Measurements from ENCODE around the gene BEST3. TPM values are rescaled to one million over a fixed set of nuclear protein-coding genes. Genes with fewer than 3 reads are reported as not detected.

BEST3 gene
- total and polyA plus RNA-seq, 2 donors (not counting 1 experiment from before 2014, with no cell fraction given), result not detected

DNA sequence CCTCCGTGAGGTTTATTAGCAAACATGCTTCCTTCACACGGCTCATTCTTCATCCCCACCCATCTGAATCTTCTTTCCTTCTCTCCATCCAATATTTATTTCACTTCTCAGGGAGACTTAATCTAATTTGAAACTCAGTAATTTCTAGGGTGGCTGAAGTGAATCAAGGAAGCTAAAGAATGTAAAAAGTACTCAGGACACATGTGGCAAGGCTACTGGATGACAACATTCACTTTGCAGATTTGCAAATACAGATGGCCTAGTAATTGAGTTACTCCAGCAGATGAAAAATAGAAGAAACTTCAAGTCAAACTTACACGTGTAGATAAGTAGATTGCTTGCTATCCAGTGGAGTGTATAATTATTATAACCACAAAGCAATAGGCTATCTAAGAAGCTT lies 15.4 kb upstream of the BEST3 start:
- Mint-ChIP-seq H3K4me1 (no peaks in the 10 kb centered on the region), H3K27me3 (peaks cover 25% of the 10 kb centered on the region), H3K4me3 (no peak overlapping the region), H3K27ac (no peak overlapping the region), H3K9me3 (ENCODE audit: insufficient read depth) (no peaks in the 10 kb centered on the region)
- intact Hi-C loops (cut with micrococcal nuclease), result no loop called here
- Histone ChIP-seq H2AFZ (ENCODE audit: insufficient read depth, low read depth, low read length, poor library complexity, severe bottlenecking) (no peak overlapping the region), H4K20me1 (ENCODE audit: control insufficient read depth, insufficient read depth, low read length, poor library complexity, severe bottlenecking) (no peaks in the 10 kb centered on the region), H3K79me2 (ENCODE audit: control insufficient read depth, insufficient read depth, low read length) (no peaks in the 10 kb centered on the region), H3K27ac (ENCODE audit: low read length in 2 of 2) (no peak overlapping the region), H3K4me3 (ENCODE audit: control extremely low read depth in 1 of 5, extremely low read depth in 1 of 5, insufficient read depth in 1 of 5, low read depth in 2 of 5, low read length in 4 of 5) (no peak overlapping the region), H3K9ac (ENCODE audit: low read length) (no peak overlapping the region), H3K27me3 (replicated peaks in 1 of 4; ENCODE audit: control extremely low read depth in 1 of 4, control insufficient read depth in 3 of 4, insufficient read depth in 4 of 4, low read length in 3 of 4) (no peaks in the 10 kb centered on the region), H3K4me2 (replicated peaks; ENCODE audit: low read depth, low read length, poor library complexity, severe bottlenecking) (no peak overlapping the region), H3K4me1 (ENCODE audit: control insufficient read depth in 2 of 2, insufficient read depth in 2 of 2, low read length in 2 of 2) (no peaks in the 10 kb centered on the region), H3K9me3 (ENCODE audit: control extremely low read depth in 1 of 3, control insufficient read depth in 2 of 3, insufficient read depth in 1 of 3, low read length in 2 of 3) (no peaks in the 10 kb centered on the region), H3K36me3 (replicated peaks in 1 of 2; ENCODE audit: control extremely low read depth in 1 of 2, control insufficient read depth in 1 of 2, extremely low read depth in 1 of 2, insufficient read depth in 2 of 2, low read length in 1 of 2) (no peaks in the 10 kb centered on the region)
- no CpG with 5 or more reads among the region's 3 CpGs for WGBS (ENCODE audit: insufficient coverage)
- ATAC-seq (ENCODE audit: low read depth) (no peak), DNase-seq (no peak)
- ChIA-PET CTCF (no interaction called here), POLR2A (no interaction called here)
- TF ChIP-seq EZH2 (IDR thresholded peaks at IDR 0.05; ENCODE audit: borderline replicate concordance, insufficient read depth, low read depth, low read length, poor library complexity, severe bottlenecking), result no peak

DNA sequence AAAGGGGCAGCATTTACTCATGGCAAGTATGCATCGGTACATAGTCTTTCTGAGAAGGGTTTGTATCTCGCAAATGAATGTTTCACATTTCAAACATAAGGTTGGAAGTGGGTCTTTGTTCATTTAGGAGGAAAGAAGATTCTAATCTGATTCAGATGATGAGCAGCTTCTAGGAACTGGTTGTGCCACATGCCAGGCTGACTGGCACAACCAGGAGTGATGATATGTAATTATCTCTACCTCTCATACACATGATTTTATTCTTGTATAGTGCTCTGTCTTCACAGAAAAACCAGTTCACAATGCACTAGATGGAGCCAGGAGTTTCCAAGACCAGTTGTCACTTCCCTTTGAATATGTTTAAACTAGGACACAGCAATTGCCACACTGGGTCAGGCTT lies 13.7 kb upstream of the BEST3 start:
- H3K9me3 ChIP-seq (ENCODE audit: control extremely low read depth in 1 of 3, control insufficient read depth in 2 of 3, insufficient read depth in 1 of 3, low read length in 2 of 3), result peaks cover 0 to 2% (median 1%) of the 10 kb centered on the region in 3 donors
- peaks cover 0 to 5% (median 0%) of the 10 kb centered on the region in 4 experiments for H3K27me3 ChIP-seq (replicated peaks in 1 of 4; ENCODE audit: control extremely low read depth in 1 of 4, control insufficient read depth in 3 of 4, insufficient read depth in 4 of 4, low read length in 3 of 4)
- Mint-ChIP-seq H3K4me3 (no peak overlapping the region), H3K27me3 (peaks cover 25% of the 10 kb centered on the region), H3K4me1 (no peaks in the 10 kb centered on the region), H3K27ac (no peak overlapping the region), H3K9me3 (ENCODE audit: insufficient read depth) (no peaks in the 10 kb centered on the region)
- POLR2A ChIA-PET, result no interaction called here
- H2AFZ ChIP-seq (ENCODE audit: insufficient read depth, low read depth, low read length, poor library complexity, severe bottlenecking), result no peak overlapping the region
- TF ChIP-seq, protein P1, sequence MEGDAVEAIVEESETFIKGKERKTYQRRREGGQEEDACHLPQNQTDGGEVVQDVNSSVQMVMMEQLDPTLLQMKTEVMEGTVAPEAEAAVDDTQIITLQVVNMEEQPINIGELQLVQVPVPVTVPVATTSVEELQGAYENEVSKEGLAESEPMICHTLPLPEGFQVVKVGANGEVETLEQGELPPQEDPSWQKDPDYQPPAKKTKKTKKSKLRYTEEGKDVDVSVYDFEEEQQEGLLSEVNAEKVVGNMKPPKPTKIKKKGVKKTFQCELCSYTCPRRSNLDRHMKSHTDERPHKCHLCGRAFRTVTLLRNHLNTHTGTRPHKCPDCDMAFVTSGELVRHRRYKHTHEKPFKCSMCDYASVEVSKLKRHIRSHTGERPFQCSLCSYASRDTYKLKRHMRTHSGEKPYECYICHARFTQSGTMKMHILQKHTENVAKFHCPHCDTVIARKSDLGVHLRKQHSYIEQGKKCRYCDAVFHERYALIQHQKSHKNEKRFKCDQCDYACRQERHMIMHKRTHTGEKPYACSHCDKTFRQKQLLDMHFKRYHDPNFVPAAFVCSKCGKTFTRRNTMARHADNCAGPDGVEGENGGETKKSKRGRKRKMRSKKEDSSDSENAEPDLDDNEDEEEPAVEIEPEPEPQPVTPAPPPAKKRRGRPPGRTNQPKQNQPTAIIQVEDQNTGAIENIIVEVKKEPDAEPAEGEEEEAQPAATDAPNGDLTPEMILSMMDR (IDR thresholded peaks at IDR 0.05), result no peak
- TF ChIP-seq EZH2 (IDR thresholded peaks at IDR 0.05; ENCODE audit: borderline replicate concordance, insufficient read depth, low read depth, low read length, poor library complexity, severe bottlenecking), result no peak
- no peak overlapping the region for H3K9ac ChIP-seq (ENCODE audit: low read length)
- no peak for DNase-seq
- no peaks in the 10 kb centered on the region for H3K4me1 ChIP-seq (ENCODE audit: control insufficient read depth in 2 of 2, insufficient read depth in 2 of 2, low read length in 2 of 2)
- H3K27ac ChIP-seq (ENCODE audit: low read length in 2 of 2), result no peak overlapping the region
- intact Hi-C loops (cut with micrococcal nuclease), result no loop called here
- ATAC-seq (ENCODE audit: low read depth), result no peak
- CTCF ChIA-PET, result no interaction called here
- WGBS (ENCODE audit: insufficient coverage), result no CpG with 5 or more reads among the region's 2 CpGs
- H3K4me3 ChIP-seq (ENCODE audit: control extremely low read depth in 1 of 5, extremely low read depth in 1 of 5, insufficient read depth in 1 of 5, low read depth in 2 of 5, low read length in 4 of 5), result no peak overlapping the region
- H3K36me3 ChIP-seq (replicated peaks in 1 of 2; ENCODE audit: control extremely low read depth in 1 of 2, control insufficient read depth in 1 of 2, extremely low read depth in 1 of 2, insufficient read depth in 2 of 2, low read length in 1 of 2), result no peaks in the 10 kb centered on the region
- H3K4me2 ChIP-seq (replicated peaks; ENCODE audit: low read depth, low read length, poor library complexity, severe bottlenecking), result no peak overlapping the region
- no peaks in the 10 kb centered on the region for H4K20me1 ChIP-seq (ENCODE audit: control insufficient read depth, insufficient read depth, low read length, poor library complexity, severe bottlenecking)
- H3K79me2 ChIP-seq (ENCODE audit: control insufficient read depth, insufficient read depth, low read length), result no peaks in the 10 kb centered on the region
